ENCODE results near the gene AHDC1. TPM values are rescaled to one million over a fixed set of nuclear protein-coding genes. Genes with fewer than 3 reads are reported as not detected.

The AHDC1 gene
- total RNA-seq, 1 experiment from 2014 or later: 49.0 TPM

- Mint-ChIP-seq H3K36me3 (no peaks in the 10 kb centered on the region), H3K9me3 (no peaks in the 10 kb centered on the region), H3K27me3 (ENCODE audit: low read depth) (no peaks in the 10 kb centered on the region; the same call in 1 of the 2 replicates), H3K27ac (peak overlapping the region; percentile 91), H3K4me3 (peak overlapping the region; percentile 79), H3K4me1 (peaks cover 54% of the 10 kb centered on the region)
- DNase-seq (ENCODE audit: low spot score): no peak
- POLR2A ChIA-PET: interaction anchor here (1.3 kb wide), 1 partner anchor 113 kb away, joined by 3 read pairs; no protein-coding TSS in a partner anchor
- TF ChIP-seq AR (CRISPR knock-in tag; IDR thresholded peaks at IDR 0.05) (no peak), USF1 (CRISPR knock-in tag; IDR thresholded peaks at IDR 0.05) (peak; percentile 93), PREB (CRISPR knock-in tag; IDR thresholded peaks at IDR 0.05; ENCODE audit: borderline replicate concordance) (no peak), USF2 (CRISPR knock-in tag; IDR thresholded peaks at IDR 0.05) (peak; percentile 94)
- CTCF ChIA-PET: interaction anchor here (1.0 to 2.6 kb wide), 4 partner anchors 28 to 124 kb away, joined by 3 to 26 read pairs (median 9); no protein-coding TSS in a partner anchor
- ATAC-seq: no peak
Observed at GRCh38 chr1:27528818-27529703, 74.9 kb downstream of the AHDC1 start.

- Mint-ChIP-seq H3K36me3 (no peaks in the 10 kb centered on the region), H3K4me1 (peaks cover 56% of the 10 kb centered on the region), H3K27me3 (ENCODE audit: low read depth) (no peaks in the 10 kb centered on the region; the same call in 1 of the 2 replicates), H3K4me3 (peak overlapping the region; percentile 79), H3K27ac (peak overlapping the region; percentile 91), H3K9me3 (no peaks in the 10 kb centered on the region)
- ChIA-PET CTCF (interaction anchor here (0.5 to 3.7 kb wide), 16 partner anchors 8 to 171 kb away, joined by 3 to 33 read pairs (median 4); no protein-coding TSS in a partner anchor), POLR2A (interaction anchor here (0.7 to 1.5 kb wide), 3 partner anchors 32 to 177 kb away, joined by 3 to 4 read pairs (median 4); no protein-coding TSS in a partner anchor)
- DNase-seq (ENCODE audit: low spot score) (peak; percentile 58), ATAC-seq (peak; percentile 14)
- TF ChIP-seq ZNF396 (CRISPR knock-in tag; IDR thresholded peaks at IDR 0.05; ENCODE audit: borderline replicate concordance) (no peak), E2F1 (CRISPR knock-in tag; IDR thresholded peaks at IDR 0.05) (0 out of 2 replicates have a peak, but pooled peaks have one; percentile 35), ZNF263 (CRISPR knock-in tag; IDR thresholded peaks at IDR 0.05; ENCODE audit: low read depth) (peak; percentile 55; the same call in 1 of the 2 replicates), ZNF425 (CRISPR knock-in tag; conservative IDR thresholded peaks at IDR 0.05) (no peak), ETV6 (CRISPR knock-in tag; IDR thresholded peaks at IDR 0.05) (peak; percentile 23; the same call in 1 of the 2 replicates), ZNF423 (CRISPR knock-in tag; IDR thresholded peaks at IDR 0.05) (peak; percentile 58; the same call in 1 of the 2 replicates), RELA (CRISPR knock-in tag; IDR thresholded peaks at IDR 0.05; ENCODE audit: borderline replicate concordance) (peak; percentile 55; the same call in 1 of the 2 replicates), FOXK1 (CRISPR knock-in tag; IDR thresholded peaks at IDR 0.05) (peak; percentile 42), SP1 (CRISPR knock-in tag; conservative IDR thresholded peaks at IDR 0.05) (peak; percentile 12; the same call in 1 of the 2 replicates), MYBL2 (CRISPR knock-in tag; IDR thresholded peaks at IDR 0.05) (0 out of 2 replicates have a peak, but pooled peaks have one; percentile 19), ZNF416 (CRISPR knock-in tag; IDR thresholded peaks at IDR 0.05) (no peak), ESRRA (CRISPR knock-in tag; IDR thresholded peaks at IDR 0.05; ENCODE audit: borderline replicate concordance) (0 out of 2 replicates have a peak, but pooled peaks have one; percentile 56), HMGXB4 (CRISPR knock-in tag; IDR thresholded peaks at IDR 0.05) (peak; percentile 9; the same call in 1 of the 2 replicates), USF2 (CRISPR knock-in tag; IDR thresholded peaks at IDR 0.05) (no peak; the same call in 1 of the 2 replicates)
Observed at GRCh38 chr1:27527890-27528817, 75.8 kb downstream of the AHDC1 start.

Measured in WTC11 (cell line).